Astrocyte (in vitro differentiated cells and primary cell): ENCODE data around the gene CD52.

Experiments used
- CTCF ChIP-seq: IDR thresholded peaks from 2 replicates; pipeline ENCODE4 v1.5.1; 2011; ENCODE audit warnings: low read depth, mild to moderate bottlenecking, inconsistent platforms, low read length, moderate library complexity; ENCODE audit not compliant: insufficient read depth
- EZH2 ChIP-seq: IDR thresholded peaks from 2 replicates; pipeline ENCODE4 v1.6.1; 2012; ENCODE audit warnings: mild to moderate bottlenecking, low read length, inconsistent platforms; ENCODE audit not compliant: insufficient read depth

- TF ChIP-seq EZH2 (no peak), CTCF (no peak)
These were observed 37.3 kb upstream of the CD52 start for GRCh38 chr1:26280333-26281042.
